GM10266 (cell line): ENCODE results near the gene FAM83C.
"Not testable (repeated sequence)": the region's sequence is repeated elsewhere in the genome, so short reads cannot be mapped to it uniquely, and the experiment has no call there.

ENCODE experiments used
- DNase-seq: peaks from one replicate; pipeline ENCODE4 v3.0.0; 2012; ENCODE audit errors: extremely low spot score
- TF ChIP-seq, protein P1 (sequence below): IDR thresholded peaks from 2 replicates; pipeline ENCODE4 v1.5.1; 2012; ENCODE audit warnings: mild to moderate bottlenecking, low read depth; ENCODE audit not compliant: control insufficient read depth, insufficient read depth; ENCODE audit errors: missing control alignments

FAM83C gene

DNA sequence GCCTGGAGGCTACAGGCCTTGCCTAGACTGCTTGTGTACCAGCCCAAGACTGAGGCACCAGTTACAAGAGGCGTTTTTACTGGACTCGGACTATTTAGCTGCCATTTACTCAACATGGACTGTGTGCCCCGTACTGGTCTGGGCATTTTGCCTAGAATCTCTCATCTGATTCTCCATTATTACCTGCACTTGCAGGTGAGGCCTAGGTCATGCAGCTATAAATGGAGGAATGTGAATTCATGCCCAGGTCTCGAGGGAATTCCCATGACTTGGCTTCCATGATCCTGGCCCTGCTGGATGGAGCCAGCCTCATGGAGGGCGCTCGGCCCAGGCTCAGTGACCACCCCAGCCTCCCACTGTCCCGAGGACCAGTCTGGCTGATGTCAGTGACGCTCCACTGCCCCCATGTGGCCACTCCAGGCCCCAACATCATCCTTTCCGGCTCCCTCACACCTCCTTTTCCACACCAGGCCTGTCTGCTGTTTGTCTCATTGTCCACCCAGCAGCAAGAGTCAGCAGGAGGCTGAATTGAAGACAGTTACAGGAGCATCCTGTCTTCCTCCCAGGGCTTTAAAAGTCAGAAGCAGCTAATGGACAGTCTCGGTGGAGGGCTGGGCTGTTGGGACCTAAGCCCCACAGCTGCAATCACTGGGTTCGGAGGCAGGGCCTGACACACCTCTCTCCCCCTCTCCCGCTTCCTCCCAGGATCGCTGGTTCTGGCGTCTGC lies 23.0 kb downstream of the FAM83C start:
- peak; percentile 77 for DNase-seq
- TF ChIP-seq, protein P1, sequence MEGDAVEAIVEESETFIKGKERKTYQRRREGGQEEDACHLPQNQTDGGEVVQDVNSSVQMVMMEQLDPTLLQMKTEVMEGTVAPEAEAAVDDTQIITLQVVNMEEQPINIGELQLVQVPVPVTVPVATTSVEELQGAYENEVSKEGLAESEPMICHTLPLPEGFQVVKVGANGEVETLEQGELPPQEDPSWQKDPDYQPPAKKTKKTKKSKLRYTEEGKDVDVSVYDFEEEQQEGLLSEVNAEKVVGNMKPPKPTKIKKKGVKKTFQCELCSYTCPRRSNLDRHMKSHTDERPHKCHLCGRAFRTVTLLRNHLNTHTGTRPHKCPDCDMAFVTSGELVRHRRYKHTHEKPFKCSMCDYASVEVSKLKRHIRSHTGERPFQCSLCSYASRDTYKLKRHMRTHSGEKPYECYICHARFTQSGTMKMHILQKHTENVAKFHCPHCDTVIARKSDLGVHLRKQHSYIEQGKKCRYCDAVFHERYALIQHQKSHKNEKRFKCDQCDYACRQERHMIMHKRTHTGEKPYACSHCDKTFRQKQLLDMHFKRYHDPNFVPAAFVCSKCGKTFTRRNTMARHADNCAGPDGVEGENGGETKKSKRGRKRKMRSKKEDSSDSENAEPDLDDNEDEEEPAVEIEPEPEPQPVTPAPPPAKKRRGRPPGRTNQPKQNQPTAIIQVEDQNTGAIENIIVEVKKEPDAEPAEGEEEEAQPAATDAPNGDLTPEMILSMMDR = peak; percentile 81

DNA sequence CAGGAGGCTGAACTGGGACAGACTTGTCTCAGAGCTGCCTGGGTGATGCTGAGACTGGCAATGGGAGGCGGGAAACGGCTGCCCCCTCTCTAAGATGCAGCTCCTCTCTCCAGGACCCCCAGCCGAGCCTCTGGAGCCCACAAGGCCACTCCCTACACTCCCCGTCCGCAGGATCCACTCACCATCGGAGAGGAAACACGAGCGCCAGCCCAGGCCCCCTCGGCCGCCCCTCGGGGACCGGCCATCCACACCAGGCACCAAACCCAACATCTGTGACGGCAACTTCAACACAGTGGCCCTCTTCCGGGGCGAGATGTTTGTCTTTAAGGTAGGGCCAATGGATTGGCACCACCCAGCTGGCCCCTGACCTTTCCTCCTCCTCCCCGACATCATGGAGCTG lies 25.1 kb downstream of the FAM83C start:
- TF ChIP-seq, protein P1 = no peak

DNA sequence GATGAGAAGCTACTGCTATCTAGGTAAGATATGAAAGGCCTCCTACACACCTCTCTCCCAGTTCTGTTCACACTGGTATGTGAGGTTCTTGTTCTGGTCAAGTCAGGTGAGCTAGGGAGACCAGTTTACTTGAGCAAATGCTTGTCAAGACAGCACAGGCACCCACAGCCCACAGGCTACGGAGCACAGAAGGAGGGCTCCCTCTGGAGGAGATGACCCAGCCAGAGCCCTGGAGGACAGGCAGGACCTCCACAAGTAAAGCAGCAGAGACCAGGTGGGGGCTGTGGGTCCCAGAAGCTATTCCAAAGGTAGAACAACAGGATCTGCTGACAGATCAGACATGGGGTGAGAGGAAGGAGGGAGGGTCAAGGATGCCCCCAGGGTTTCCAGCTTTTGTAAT lies 27.5 kb downstream of the FAM83C start:
- no peak for DNase-seq
- TF ChIP-seq, protein P1 = no peak

More for the DNA sequence above, 25.1 kb downstream of the FAM83C start:
- no peak for DNase-seq

DNA sequence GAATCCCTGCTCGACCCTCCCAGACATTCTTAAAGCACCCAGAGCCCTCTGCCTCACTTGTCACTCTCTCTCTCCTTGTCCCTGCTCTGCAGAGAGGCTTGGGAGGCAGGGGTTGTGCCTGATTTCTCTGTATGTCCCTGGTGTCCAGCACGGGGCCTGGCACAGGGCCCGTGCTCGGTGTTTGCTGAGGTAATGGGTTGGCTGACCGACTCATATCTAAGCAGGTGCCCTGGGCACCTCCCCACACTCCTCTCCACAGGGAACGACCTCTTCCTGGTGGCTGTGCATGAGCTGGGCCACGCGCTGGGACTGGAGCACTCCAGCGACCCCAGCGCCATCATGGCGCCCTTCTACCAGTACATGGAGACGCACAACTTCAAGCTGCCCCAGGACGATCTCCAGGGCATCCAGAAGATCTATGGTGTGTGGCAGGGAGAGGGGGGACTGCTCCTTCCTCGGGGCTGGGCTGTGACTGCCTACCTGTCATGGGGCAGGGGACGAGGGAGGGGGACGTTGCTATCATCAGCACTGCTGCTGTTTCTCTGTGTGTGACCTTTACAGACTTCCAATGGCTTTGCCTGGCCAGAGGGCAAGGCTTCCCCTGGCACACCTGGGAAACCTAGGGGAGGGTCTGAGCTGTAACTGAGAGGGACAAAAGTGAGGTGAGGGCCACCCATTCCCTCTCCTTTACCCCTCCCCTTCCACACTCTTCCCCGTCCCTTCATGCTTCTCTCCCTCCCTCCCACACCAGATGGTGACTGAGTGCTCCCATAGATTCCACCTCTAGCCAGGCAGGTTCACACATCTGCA lies 28.5 kb downstream of the FAM83C start:
- TF ChIP-seq, protein P1 = no peak
- no peak for DNase-seq

DNA sequence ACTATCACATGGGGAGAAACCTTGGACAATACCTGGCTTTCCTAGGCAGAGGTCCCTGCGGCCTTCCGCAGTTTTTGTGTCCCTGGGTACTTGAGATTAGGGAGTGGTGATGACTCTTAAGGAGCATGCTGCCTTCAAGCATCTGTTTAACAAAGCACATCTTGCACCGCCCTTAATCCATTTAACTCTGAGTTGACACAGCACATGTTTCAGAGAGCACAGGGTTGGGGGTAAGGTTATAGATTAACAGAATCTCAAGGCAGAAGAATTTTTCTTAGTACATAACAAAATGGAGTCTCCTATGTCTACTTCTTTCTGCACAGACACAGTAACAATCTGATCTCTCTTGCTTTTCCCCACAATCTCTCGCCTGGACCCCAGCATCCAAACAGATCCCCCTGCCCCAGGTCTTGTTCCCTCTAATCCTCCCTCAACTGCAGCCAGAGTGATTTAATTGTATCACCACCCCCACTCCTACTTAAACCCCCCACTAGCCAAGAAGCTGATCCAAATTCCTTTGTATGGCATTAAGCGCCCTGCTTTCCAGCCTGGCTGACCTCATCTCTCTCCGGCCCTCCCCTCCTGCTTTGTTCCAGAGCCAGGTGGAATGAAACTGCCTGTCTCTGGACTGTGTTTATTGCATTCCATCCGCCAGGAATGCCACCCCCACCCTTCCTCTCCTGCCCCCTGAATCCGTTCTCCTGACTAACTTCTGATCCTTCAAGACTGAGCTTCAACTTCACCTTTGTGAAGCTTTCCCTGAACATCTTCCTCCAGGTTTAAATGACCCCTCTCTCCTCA lies 29.3 kb downstream of the FAM83C start:
- DNase-seq = not testable (repeated sequence)

DNA sequence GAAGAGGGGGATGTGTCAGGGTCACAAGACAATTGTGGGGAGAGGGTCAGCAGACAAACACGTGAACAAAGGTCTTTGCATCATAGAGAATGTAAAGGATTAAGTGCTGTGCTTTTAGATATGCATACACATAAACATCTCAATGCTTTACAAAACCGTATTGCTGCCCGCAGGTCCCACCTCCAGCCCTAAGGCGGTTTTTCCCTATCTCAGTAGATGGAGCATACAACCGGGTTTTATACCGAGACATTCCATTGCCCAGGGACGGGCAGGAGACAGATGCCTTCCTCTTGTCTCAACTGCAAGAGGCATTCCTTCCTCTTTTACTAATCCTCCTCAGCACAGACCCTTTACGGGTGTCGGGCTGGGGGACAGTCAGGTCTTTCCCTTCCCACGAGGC lies 29.9 kb downstream of the FAM83C start:
- not testable (repeated sequence) for DNase-seq

DNA sequence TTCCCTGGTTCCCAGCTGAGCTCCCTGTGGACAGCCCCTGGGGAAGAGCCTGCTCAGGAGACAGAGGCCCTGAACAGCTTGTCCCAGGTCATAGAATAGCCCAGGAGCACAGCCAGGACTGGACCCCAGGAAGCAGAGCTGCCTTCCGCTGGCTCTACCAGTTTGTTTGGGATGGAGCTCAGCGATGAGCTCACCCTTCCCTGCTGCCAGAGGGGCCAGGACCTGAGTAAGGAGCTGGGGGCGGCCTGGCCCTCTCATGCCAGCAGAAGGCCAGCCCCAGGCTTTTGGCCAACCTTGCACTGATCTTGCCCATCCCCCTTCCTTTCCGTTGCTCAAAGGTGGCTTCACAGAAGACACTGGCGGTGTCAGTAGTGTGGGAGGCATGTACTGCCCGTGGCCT lies 31.8 kb downstream of the FAM83C start:
- TF ChIP-seq, protein P1 = no peak

More for the DNA sequence above, 31.8 kb downstream of the FAM83C start:
- no peak for DNase-seq
